NCI-H345 treated with DMSO at 0.1 percent for 48 hours (cell line): ENCODE data around the gene FAM216A.
"Not testable (repeated sequence)": the region's sequence is repeated elsewhere in the genome, so short reads cannot be mapped to it uniquely, and the experiment has no call there.

ENCODE experiments used
- DNase-seq: peaks from one replicate; lab custom pipeline; 2025; ENCODE audit not compliant: unreplicated experiment; lab: John Stamatoyannopoulos, UW

FAM216A gene

GRCh38 chr12:110468214-110469048 is at the start of gene FAM216A, which contains the start of gene GPN3:
Gene FAM216A (plus strand): TSS chr12:110468845. CDS start chr12:110468876, 31 bp downstream.
Gene GPN3 (minus strand): TSS chr12:110468257. CDS start chr12:110468203, 54 bp downstream.
- peak; percentile 97 for DNase-seq

- DNase-seq = not testable (repeated sequence)
Observed at GRCh38 chr12:110420644-110421043, 48.0 kb upstream of the FAM216A start.

- no peak for DNase-seq
Observed at GRCh38 chr12:110421159-110421661, 47.4 kb upstream of the FAM216A start.

- no peak for DNase-seq
Observed at GRCh38 chr12:110421701-110422100, 46.9 kb upstream of the FAM216A start.

GRCh38 chr12:110424237-110424636 is 44.4 kb upstream of the FAM216A start:
- DNase-seq = no peak

- DNase-seq = no peak
Observed at GRCh38 chr12:110426406-110426805, 42.2 kb upstream of the FAM216A start.

GRCh38 chr12:110429676-110430075 is 39.0 kb upstream of the FAM216A start:
- not testable (repeated sequence) for DNase-seq

GRCh38 chr12:110431957-110432587 is 36.6 kb upstream of the FAM216A start:
- no peak for DNase-seq

GRCh38 chr12:110436231-110436630 is 32.4 kb upstream of the FAM216A start:
- DNase-seq = no peak

- DNase-seq = no peak
Observed at GRCh38 chr12:110444455-110444854, 24.2 kb upstream of the FAM216A start.

- peak; percentile 74 for DNase-seq
Observed at GRCh38 chr12:110449799-110450497, 18.7 kb upstream of the FAM216A start, which contains the start of gene ARPC3. Gene ARPC3 (minus strand): TSS chr12:110450337. CDS start chr12:110450260, 77 bp downstream.

- DNase-seq = no peak
Observed at GRCh38 chr12:110451263-110451662, 17.4 kb upstream of the FAM216A start.

- DNase-seq = no peak
Observed at GRCh38 chr12:110453569-110454296, 14.9 kb upstream of the FAM216A start.

GRCh38 chr12:110458756-110459155 is 9.9 kb upstream of the FAM216A start:
- no peak for DNase-seq

- DNase-seq = not testable (repeated sequence)
Observed at GRCh38 chr12:110461189-110461588, 7.5 kb upstream of the FAM216A start.

- no peak for DNase-seq
Observed at GRCh38 chr12:110465024-110465423, 3.6 kb upstream of the FAM216A start.

- not testable (repeated sequence) for DNase-seq
Observed at GRCh38 chr12:110465765-110466164, 2.9 kb upstream of the FAM216A start.

- DNase-seq = no peak
Observed at GRCh38 chr12:110466791-110467190, 1.9 kb upstream of the FAM216A start.

- DNase-seq = no peak
Observed at GRCh38 chr12:110467847-110468213, 815 bp upstream of the FAM216A start.

- no peak for DNase-seq
Observed at GRCh38 chr12:110475426-110475825, 6.8 kb downstream of the FAM216A start.
